Smooth muscle cell (in vitro differentiated cells): Measurements from ENCODE around the gene NYNRIN. TPM values are rescaled to one million over a fixed set of nuclear protein-coding genes. Genes with fewer than 3 reads are reported as not detected.

Experiments used
- DNase-seq: peaks from one replicate; lab custom pipeline; 2025; ENCODE audit not compliant: unreplicated experiment; lab: John Stamatoyannopoulos, UW
- H2AFZ ChIP-seq: fragments of 200-600 bp; sonication (generic); 2 replicates; pipeline ENCODE4 v1.6.0; 2016; ENCODE audit warnings: antibody characterized with exemption, low read depth, mild to moderate bottlenecking
- H3F3A ChIP-seq: fragments of 200-600 bp; sonication (generic); 2 replicates; pipeline ENCODE4 v1.6.0; 2017; ENCODE audit warnings: antibody characterized with exemption, low read depth
- H3K27ac ChIP-seq: fragments of 200-600 bp; sonication (generic); 2 replicates; pipeline ENCODE4 v1.5.1; 2016; ENCODE audit warnings: low read depth, mild to moderate bottlenecking
- H3K27me3 ChIP-seq: fragments of 200-600 bp; sonication (generic); 2 replicates; pipeline ENCODE4 v1.6.1; 2016; ENCODE audit warnings: low read depth, mild to moderate bottlenecking
- H3K36me3 ChIP-seq: fragments of 200-600 bp; sonication (generic); 2 replicates; pipeline ENCODE4 v1.5.1; 2016; ENCODE audit warnings: low read depth
- H3K4me1 ChIP-seq: fragments of 200-600 bp; sonication (generic); 2 replicates; pipeline ENCODE4 v1.5.1; 2016; ENCODE audit warnings: low read depth
- H3K4me2 ChIP-seq: fragments of 200-600 bp; sonication (generic); 2 replicates; pipeline ENCODE4 v1.6.0; 2016; ENCODE audit warnings: mild to moderate bottlenecking
- H3K4me3 ChIP-seq: fragments of 200-600 bp; sonication (generic); 2 replicates; pipeline ENCODE4 v1.5.1; 2016; ENCODE audit warnings: mild to moderate bottlenecking
- H3K79me2 ChIP-seq: fragments of 200-600 bp; sonication (generic); 2 replicates; pipeline ENCODE4 v1.6.0; 2016; ENCODE audit warnings: low read depth, mild to moderate bottlenecking
- H3K9ac ChIP-seq: fragments of 200-600 bp; sonication (generic); 2 replicates; pipeline ENCODE4 v1.6.0; 2016; ENCODE audit warnings: low read depth
- H3K9me3 ChIP-seq: fragments of 200-600 bp; sonication (generic); replicated peaks from 2 replicates; pipeline ENCODE4 v1.5.1; 2016; ENCODE audit warnings: low read depth
- H4K20me1 ChIP-seq: fragments of 200-600 bp; sonication (generic); 2 replicates; pipeline ENCODE4 v1.6.0; 2016; ENCODE audit warnings: low read depth
- WGBS: methylation state at CpG from one replicate; pipeline ENCODE4 v1.1.7; 2016; ENCODE audit warnings: low lambda C conversion rate; 5-methylcytosine and 5-hydroxymethylcytosine counted together
- polyA plus RNA-seq: library from polyadenylated mRNA; unstranded; fragments of >200 nt; fragmentation: Nextera tagmentation; extraction: Ambion mirVana; gene quantifications from 2 replicates; pipeline ENCODE4 v1.2.1, GENCODE V29; 2016
- total RNA-seq: library from RNA; depleted of rRNA; stranded (reverse); fragments of >200 nt; gene quantifications from 2 replicates; pipeline ENCODE4 v1.2.3, GENCODE V29; 2014
- TF ChIP-seq, protein P1 (sequence below): fragments of 200-600 bp; sonication (generic); IDR thresholded peaks from 2 replicates; pipeline ENCODE4 v1.5.1; 2017; ENCODE audit warnings: borderline replicate concordance, mild to moderate bottlenecking, antibody characterized with exemption; ENCODE audit not compliant: insufficient read depth, poor library complexity, severe bottlenecking

NYNRIN gene
- total and polyA plus RNA-seq, 2 experiments from 2014 or later: 30.3 to 38.0 TPM

DNA sequence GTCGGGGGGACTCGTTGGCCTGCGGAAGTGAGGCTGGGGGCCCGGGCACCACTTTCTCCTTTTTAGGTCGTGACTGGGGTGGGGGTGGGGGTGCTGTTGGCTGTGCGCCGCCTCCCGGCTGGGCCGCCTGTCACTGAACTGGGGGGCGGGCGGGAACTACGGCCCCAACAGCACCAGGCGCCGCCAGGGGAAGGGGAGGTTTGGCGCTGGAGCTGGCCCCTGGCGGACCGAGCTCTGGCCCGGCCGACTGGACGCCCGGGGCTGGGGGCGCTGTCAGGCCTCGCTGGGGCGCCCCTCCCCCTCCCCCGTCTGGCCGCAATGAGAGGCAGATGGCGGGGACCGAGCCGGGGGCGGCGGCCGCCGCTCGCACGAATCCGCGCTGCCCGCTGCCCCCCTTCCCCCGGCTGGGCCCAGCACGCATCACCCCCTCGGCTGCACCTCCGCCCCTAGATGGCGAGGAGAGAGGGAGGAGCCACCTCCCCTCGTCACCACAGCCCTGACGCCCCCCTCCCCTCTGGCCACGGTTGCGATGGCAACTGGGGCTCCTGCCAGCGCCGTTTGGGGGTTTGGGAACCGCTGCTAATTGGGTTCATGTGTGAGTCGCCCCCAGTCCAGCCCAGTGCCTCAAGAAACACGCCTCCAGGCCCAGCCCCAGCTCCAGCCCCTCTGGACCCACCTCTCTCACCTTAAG, 30.1 kb upstream of the NYNRIN start:
- no peaks in the 10 kb centered on the region for H3K9me3 ChIP-seq
- H3K4me2 ChIP-seq: peak overlapping the region; percentile 100
- H2AFZ ChIP-seq: peak overlapping the region; percentile 86
- WGBS: 8% methylated on average over 4 of the region's 52 CpGs
- peak overlapping the region; percentile 99 for H3K4me3 ChIP-seq
- peak overlapping the region; percentile 100 for H3K9ac ChIP-seq
- peaks cover 18% of the 10 kb centered on the region for H3K4me1 ChIP-seq
- TF ChIP-seq, protein P1, sequence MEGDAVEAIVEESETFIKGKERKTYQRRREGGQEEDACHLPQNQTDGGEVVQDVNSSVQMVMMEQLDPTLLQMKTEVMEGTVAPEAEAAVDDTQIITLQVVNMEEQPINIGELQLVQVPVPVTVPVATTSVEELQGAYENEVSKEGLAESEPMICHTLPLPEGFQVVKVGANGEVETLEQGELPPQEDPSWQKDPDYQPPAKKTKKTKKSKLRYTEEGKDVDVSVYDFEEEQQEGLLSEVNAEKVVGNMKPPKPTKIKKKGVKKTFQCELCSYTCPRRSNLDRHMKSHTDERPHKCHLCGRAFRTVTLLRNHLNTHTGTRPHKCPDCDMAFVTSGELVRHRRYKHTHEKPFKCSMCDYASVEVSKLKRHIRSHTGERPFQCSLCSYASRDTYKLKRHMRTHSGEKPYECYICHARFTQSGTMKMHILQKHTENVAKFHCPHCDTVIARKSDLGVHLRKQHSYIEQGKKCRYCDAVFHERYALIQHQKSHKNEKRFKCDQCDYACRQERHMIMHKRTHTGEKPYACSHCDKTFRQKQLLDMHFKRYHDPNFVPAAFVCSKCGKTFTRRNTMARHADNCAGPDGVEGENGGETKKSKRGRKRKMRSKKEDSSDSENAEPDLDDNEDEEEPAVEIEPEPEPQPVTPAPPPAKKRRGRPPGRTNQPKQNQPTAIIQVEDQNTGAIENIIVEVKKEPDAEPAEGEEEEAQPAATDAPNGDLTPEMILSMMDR: no peak
- peaks cover 11% of the 10 kb centered on the region for H3F3A ChIP-seq
- peak; percentile 75 for DNase-seq
- H3K36me3 ChIP-seq: no peaks in the 10 kb centered on the region
- H3K27ac ChIP-seq: peak overlapping the region; percentile 97
- H4K20me1 ChIP-seq: peaks cover 33% of the 10 kb centered on the region
- H3K27me3 ChIP-seq: no peaks in the 10 kb centered on the region
- H3K79me2 ChIP-seq: peaks cover 4% of the 10 kb centered on the region

DNA sequence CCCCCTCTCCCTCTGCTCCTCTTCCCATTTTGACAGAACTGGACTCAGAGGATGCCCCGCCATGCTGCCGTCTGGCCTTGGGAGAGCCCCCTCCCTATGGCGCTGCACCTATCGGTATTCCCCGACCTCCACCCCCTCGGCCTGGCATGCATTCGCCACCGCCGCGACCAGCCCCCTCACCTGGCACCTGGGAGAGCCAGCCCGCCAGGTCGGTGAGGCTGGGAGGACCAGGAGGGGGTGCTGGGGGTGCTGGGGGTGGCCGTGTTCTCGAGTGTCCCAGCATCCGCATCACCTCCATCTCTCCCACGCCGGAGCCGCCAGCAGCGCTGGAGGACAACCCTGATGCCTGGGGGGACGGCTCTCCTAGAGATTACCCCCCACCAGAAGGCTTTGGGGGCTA, 29.3 kb upstream of the NYNRIN start:
- Histone ChIP-seq H3K4me1 (peaks cover 18% of the 10 kb centered on the region), H3F3A (peaks cover 11% of the 10 kb centered on the region), H3K36me3 (no peaks in the 10 kb centered on the region), H3K27ac (peak overlapping the region; percentile 97), H3K9ac (peak overlapping the region; percentile 100), H3K4me3 (peak overlapping the region; percentile 99), H3K9me3 (no peaks in the 10 kb centered on the region), H3K4me2 (peak overlapping the region; percentile 100), H3K27me3 (no peaks in the 10 kb centered on the region), H3K79me2 (peaks cover 4% of the 10 kb centered on the region), H4K20me1 (peaks cover 38% of the 10 kb centered on the region), H2AFZ (no peak overlapping the region)
- 89% methylated on average over 18 of the region's 20 CpGs for WGBS
- TF ChIP-seq, protein P1: no peak
- DNase-seq: no peak

DNA sequence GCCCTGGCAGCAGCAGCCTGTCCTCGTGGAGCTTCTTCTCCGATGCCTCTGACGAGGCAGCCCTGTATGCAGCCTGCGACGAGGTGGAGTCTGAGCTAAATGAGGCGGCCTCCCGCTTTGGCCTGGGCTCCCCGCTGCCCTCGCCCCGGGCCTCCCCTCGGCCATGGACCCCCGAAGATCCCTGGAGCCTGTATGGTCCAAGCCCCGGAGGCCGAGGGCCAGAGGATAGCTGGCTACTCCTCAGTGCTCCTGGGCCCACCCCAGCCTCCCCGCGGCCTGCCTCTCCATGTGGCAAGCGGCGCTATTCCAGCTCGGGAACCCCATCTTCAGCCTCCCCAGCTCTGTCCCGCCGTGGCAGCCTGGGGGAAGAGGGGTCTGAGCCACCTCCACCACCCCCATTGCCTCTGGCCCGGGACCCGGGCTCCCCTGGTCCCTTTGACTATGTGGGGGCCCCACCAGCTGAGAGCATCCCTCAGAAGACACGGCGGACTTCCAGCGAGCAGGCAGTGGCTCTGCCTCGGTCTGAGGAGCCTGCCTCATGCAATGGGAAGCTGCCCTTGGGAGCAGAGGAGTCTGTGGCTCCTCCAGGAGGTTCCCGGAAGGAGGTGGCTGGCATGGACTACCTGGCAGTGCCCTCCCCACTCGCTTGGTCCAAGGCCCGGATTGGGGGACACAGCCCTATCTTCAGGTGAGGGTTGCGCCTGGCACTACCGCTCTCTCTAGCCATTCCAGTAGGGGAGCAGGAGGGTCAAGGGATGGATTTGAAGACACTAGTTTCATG, 28.7 kb upstream of the NYNRIN start:
- no peaks in the 10 kb centered on the region for H3K9me3 ChIP-seq
- WGBS: 94% methylated on average over 30 of the region's 32 CpGs
- peaks cover 4% of the 10 kb centered on the region for H3K79me2 ChIP-seq
- peaks cover 18% of the 10 kb centered on the region for H3K4me1 ChIP-seq
- H3K4me2 ChIP-seq: no peak overlapping the region
- TF ChIP-seq, protein P1: no peak
- no peak overlapping the region for H3K9ac ChIP-seq
- no peak overlapping the region for H2AFZ ChIP-seq
- peaks cover 7% of the 10 kb centered on the region for H3F3A ChIP-seq
- H3K27me3 ChIP-seq: no peaks in the 10 kb centered on the region
- no peaks in the 10 kb centered on the region for H3K36me3 ChIP-seq
- no peak overlapping the region for H3K4me3 ChIP-seq
- H3K27ac ChIP-seq: peak overlapping the region; percentile 97
- peaks cover 44% of the 10 kb centered on the region for H4K20me1 ChIP-seq
- no peak for DNase-seq
